Peyer's patch (tissue), 4 donors: ENCODE measurements around the gene ISOC1. TPM values are rescaled to one million over a fixed set of nuclear protein-coding genes. Genes with fewer than 3 reads are reported as not detected.

ENCODE experiments used
- DNase-seq, 3 donors: peaks; one replicate each; pipeline ENCODE4 v3.0.0-alpha.2; 2017 to 2019
- H3K27ac ChIP-seq, 4 donors: fragments of 200-600 bp; sonication (generic); one replicate each; pipeline ENCODE4 v1.5.1; 2016 to 2019
- H3K27me3 ChIP-seq, 2 donors: fragments of 200-600 bp; sonication (generic); one replicate each; pipeline ENCODE4 v1.5.1; 2019
- H3K36me3 ChIP-seq, 3 donors: fragments of 200-600 bp; sonication (generic); one replicate each; pipeline ENCODE4 v1.5.1; 2016 to 2019
- H3K4me1 ChIP-seq, 4 donors: fragments of 200-600 bp; sonication (generic); one replicate each; pipeline ENCODE4 v1.5.1; 2016 to 2019
- H3K4me3 ChIP-seq, 4 donors: fragments of 200-600 bp; sonication (generic); 1 replicate in 3 of 4; 2 replicates in 1 of 4; pipeline ENCODE4 v1.5.1; 2016 to 2019; ENCODE audit warnings: mild to moderate bottlenecking in 1 of 4
- H3K9me3 ChIP-seq, 4 donors: fragments of 200-600 bp; sonication (generic); one replicate each; pipeline ENCODE4 v1.5.1; 2016 to 2019; ENCODE audit warnings: mild to moderate bottlenecking in 1 of 4
- POLR2A ChIP-seq, 2 donors: fragments of 450-650 bp; IDR thresholded peaks; one replicate each; pipeline ENCODE4 v1.5.1; 2017; ENCODE audit warnings: antibody characterized with exemption in 2 of 2, mild to moderate bottlenecking in 2 of 2, moderate library complexity in 2 of 2
- total RNA-seq, 4 donors: library from RNA; depleted of rRNA; stranded (reverse); fragments of >200 nt; gene quantifications; one replicate each; pipeline ENCODE4 v1.1.0, GENCODE V29; 2016
- TF ChIP-seq, protein P1 (sequence below), 6 experiments: fragments of 450-650 bp in 4 of 6; fragments of 200-600 bp in 2 of 6; sonication (generic) in 1 of 6; IDR thresholded peaks; one replicate each; pipeline ENCODE4 v1.5.1; 2017 to 2019; ENCODE audit warnings: antibody characterized with exemption in 6 of 6, mild to moderate bottlenecking in 3 of 6, moderate library complexity in 1 of 6

ISOC1 gene
- total RNA-seq, 4 donors from 2014 or later = 21.5 to 54.5 (median 38.7) TPM

- H3K27ac ChIP-seq = no peak overlapping the region
- no peak overlapping the region for H3K4me3 ChIP-seq
- H3K27me3 ChIP-seq = no peaks in the 10 kb centered on the region
- DNase-seq = no peak
- H3K36me3 ChIP-seq = peaks cover 0 to 15% (median 0%) of the 10 kb centered on the region in 3 donors
- TF ChIP-seq, protein P1, sequence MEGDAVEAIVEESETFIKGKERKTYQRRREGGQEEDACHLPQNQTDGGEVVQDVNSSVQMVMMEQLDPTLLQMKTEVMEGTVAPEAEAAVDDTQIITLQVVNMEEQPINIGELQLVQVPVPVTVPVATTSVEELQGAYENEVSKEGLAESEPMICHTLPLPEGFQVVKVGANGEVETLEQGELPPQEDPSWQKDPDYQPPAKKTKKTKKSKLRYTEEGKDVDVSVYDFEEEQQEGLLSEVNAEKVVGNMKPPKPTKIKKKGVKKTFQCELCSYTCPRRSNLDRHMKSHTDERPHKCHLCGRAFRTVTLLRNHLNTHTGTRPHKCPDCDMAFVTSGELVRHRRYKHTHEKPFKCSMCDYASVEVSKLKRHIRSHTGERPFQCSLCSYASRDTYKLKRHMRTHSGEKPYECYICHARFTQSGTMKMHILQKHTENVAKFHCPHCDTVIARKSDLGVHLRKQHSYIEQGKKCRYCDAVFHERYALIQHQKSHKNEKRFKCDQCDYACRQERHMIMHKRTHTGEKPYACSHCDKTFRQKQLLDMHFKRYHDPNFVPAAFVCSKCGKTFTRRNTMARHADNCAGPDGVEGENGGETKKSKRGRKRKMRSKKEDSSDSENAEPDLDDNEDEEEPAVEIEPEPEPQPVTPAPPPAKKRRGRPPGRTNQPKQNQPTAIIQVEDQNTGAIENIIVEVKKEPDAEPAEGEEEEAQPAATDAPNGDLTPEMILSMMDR (IDR thresholded peaks at IDR 0.05) = no peak
- TF ChIP-seq POLR2A (IDR thresholded peaks at IDR 0.05) = no peak
- H3K9me3 ChIP-seq = no peaks in the 10 kb centered on the region
- no peaks in the 10 kb centered on the region for H3K4me1 ChIP-seq
Measured at GRCh38 chr5:129113867-129114266, 19.3 kb downstream of the ISOC1 start.

DNA sequence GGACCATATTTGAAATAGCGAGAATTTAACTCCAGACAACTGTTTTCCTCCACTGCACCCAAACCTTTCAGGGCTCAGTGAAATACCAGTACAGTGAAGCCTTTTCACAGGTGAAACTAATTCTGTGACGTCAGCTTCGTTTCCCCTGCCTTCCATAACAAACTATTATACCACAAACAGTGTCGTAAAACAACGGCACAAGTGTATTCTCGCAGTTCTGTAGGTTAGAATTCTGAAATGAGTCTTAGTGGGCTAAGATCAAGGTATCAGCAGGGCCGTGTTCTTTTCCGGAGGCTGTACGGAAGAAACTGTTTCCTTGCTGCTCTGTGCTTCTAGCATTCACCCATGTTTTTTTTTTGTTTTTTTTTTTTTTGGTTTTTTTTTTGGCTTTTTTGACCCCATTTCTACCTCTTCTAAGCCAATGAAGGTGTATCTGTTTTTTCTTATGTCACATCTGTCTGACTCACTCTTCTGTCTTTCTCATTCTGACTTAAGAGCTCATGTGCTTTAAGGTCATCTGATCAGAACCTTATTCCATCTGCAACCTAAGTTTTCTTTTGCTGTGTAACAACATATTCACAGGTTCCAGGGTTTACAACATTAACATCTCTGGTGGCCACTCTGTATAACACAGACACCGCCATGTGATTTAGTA, 20.1 kb downstream of the ISOC1 start:
- H3K27me3 ChIP-seq = no peaks in the 10 kb centered on the region
- H3K4me1 ChIP-seq = no peaks in the 10 kb centered on the region
- DNase-seq = no peak
- H3K9me3 ChIP-seq = no peaks in the 10 kb centered on the region
- H3K4me3 ChIP-seq = no peak overlapping the region
- TF ChIP-seq, protein P1 (IDR thresholded peaks at IDR 0.05) = no peak
- TF ChIP-seq POLR2A (IDR thresholded peaks at IDR 0.05) = no peak
- H3K36me3 ChIP-seq = peaks cover 0 to 15% (median 0%) of the 10 kb centered on the region in 3 donors
- no peak overlapping the region for H3K27ac ChIP-seq

DNA sequence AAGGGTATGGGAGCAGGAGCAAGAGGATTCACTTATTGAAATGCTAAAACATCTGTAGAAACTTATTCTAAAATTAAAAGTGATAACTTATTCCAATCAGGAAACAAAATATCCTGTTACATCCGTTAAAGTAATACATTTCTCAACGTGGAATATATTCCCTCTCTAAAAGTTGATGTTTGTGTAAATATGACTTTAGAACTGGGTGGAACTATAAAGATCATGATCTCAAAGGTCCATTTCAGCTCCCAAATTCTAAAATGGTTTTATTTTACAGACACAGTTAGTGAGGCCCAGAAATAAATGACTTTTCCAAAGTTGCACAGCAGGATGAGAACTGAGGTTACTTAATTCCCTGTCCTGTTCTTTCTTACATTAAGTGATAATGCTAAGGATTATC, 21.1 kb downstream of the ISOC1 start:
- no peaks in the 10 kb centered on the region for H3K27me3 ChIP-seq
- no peaks in the 10 kb centered on the region for H3K4me1 ChIP-seq
- no peaks in the 10 kb centered on the region for H3K9me3 ChIP-seq
- no peak overlapping the region for H3K27ac ChIP-seq
- H3K4me3 ChIP-seq = no peak overlapping the region
- no peak for DNase-seq
- peaks cover 0 to 12% (median 0%) of the 10 kb centered on the region in 3 donors for H3K36me3 ChIP-seq
- TF ChIP-seq, protein P1 (IDR thresholded peaks at IDR 0.05) = no peak
- no peak for TF ChIP-seq POLR2A (IDR thresholded peaks at IDR 0.05)

DNA sequence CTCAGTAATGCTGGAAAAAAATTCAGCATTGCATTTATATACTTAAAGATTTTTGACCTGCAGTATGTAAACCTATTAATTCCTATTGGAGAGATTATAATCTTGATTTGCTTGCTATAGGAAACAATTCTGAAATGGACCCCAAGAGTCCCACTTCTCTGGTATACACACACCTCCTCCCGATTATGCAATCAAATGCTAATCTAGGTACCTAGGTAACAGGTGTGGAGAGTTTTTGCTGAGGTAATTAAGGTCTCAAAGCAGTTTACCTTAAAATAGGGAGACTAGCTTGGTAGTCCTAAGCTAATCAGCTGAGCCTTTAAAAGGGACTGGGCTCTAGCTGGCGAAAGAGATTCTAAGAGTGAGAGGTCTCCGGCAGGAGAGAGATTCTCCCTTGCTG, 22.2 kb downstream of the ISOC1 start:
- H3K36me3 ChIP-seq = peaks cover 0 to 12% (median 0%) of the 10 kb centered on the region in 3 donors
- H3K27me3 ChIP-seq = no peaks in the 10 kb centered on the region
- TF ChIP-seq, protein P1 (IDR thresholded peaks at IDR 0.05) = no peak
- TF ChIP-seq POLR2A (IDR thresholded peaks at IDR 0.05) = no peak
- no peak overlapping the region for H3K4me3 ChIP-seq
- DNase-seq = no peak
- H3K4me1 ChIP-seq = no peaks in the 10 kb centered on the region
- H3K27ac ChIP-seq = no peak overlapping the region
- H3K9me3 ChIP-seq = no peaks in the 10 kb centered on the region

DNA sequence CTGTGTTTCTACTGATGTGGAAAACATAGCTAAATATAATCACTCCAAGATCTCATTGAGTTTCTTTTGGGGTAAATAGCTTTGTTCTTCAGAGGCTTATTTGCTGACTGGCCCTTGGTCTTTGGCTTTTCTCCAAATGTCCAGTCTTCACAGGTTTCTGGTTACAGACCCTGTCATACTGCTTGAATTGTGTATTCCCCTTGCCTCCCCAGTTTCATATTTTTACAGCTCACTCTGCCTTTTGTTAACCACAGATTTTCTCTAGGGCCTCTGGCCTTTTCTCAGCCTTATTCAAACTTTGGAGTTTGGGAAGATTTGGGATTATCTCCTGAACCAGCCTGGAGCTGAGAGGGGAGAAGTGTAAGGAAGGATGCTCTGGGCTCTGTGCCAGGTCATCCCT, 23.9 kb downstream of the ISOC1 start:
- Histone ChIP-seq H3K36me3 (peaks cover 0 to 5% (median 0%) of the 10 kb centered on the region in 3 donors), H3K9me3 (no peaks in the 10 kb centered on the region), H3K27me3 (no peaks in the 10 kb centered on the region), H3K4me3 (no peak overlapping the region), H3K27ac (no peak overlapping the region), H3K4me1 (no peaks in the 10 kb centered on the region)
- TF ChIP-seq POLR2A (IDR thresholded peaks at IDR 0.05) = no peak
- TF ChIP-seq, protein P1 (IDR thresholded peaks at IDR 0.05) = no peak
- no peak for DNase-seq
